OCI-LY1 (cell line): ENCODE results near the gene NPAT.

Source experiments
- EZH2 ChIP-seq: fragments of 200-600 bp; sonication (generic), shearing (Covaris generic); IDR thresholded peaks from 2 replicates; pipeline ENCODE4 v1.8.0; 2017; ENCODE audit warnings: borderline replicate concordance, mixed run types, mild to moderate bottlenecking, antibody characterized with exemption, low read length, moderate library complexity, mixed read lengths
- TF ChIP-seq, protein P1 (sequence below): fragments of 200-600 bp; sonication (generic), shearing (Covaris generic); IDR thresholded peaks from 2 replicates; pipeline ENCODE4 v1.5.1; 2017; ENCODE audit warnings: mild to moderate bottlenecking, antibody characterized with exemption, low read length, moderate library complexity, mixed read lengths

GRCh38 chr11:108253176-108253575 lies 30.7 kb upstream of the NPAT start:
- TF ChIP-seq, protein P1, sequence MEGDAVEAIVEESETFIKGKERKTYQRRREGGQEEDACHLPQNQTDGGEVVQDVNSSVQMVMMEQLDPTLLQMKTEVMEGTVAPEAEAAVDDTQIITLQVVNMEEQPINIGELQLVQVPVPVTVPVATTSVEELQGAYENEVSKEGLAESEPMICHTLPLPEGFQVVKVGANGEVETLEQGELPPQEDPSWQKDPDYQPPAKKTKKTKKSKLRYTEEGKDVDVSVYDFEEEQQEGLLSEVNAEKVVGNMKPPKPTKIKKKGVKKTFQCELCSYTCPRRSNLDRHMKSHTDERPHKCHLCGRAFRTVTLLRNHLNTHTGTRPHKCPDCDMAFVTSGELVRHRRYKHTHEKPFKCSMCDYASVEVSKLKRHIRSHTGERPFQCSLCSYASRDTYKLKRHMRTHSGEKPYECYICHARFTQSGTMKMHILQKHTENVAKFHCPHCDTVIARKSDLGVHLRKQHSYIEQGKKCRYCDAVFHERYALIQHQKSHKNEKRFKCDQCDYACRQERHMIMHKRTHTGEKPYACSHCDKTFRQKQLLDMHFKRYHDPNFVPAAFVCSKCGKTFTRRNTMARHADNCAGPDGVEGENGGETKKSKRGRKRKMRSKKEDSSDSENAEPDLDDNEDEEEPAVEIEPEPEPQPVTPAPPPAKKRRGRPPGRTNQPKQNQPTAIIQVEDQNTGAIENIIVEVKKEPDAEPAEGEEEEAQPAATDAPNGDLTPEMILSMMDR, result no peak
- no peak for TF ChIP-seq EZH2
